ENCODE data around the gene NXPH1.

The NXPH1 gene

DNA sequence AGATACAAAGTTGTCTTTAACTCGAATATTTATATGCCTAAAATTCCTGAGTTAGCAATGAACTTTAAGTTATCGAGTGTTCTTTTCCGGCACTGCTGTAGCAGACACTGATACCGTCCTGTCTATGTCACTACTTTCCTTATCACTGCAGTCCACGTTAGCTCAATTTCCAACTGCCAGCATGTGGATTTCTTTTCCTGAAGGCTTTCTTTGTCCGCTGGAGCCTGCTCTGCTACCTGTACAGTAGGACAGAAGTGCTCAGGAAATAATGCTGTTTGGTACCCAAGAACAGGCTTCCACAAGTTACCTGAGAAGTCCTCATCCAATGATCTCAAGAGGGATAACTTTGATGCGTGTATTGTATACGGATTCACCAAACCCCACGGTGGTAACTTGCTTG, 329.4 kb downstream of the NXPH1 start:
- no peak for DNase-seq
- no peaks in the 10 kb centered on the region for H3K36me3 ChIP-seq (ENCODE audit: control insufficient read depth in 4 of 4, insufficient read depth in 4 of 4, low read length in 3 of 4)
- ChIA-PET CTCF (no interaction called here), POLR2A (no interaction called here)
- H3K4me1 ChIP-seq (ENCODE audit: control extremely low read depth in 1 of 4, control insufficient read depth in 4 of 4, insufficient read depth in 4 of 4, low read length in 3 of 4): no peaks in the 10 kb centered on the region
- H3K4me3 ChIP-seq (ENCODE audit: control insufficient read depth in 1 of 7, extremely low read depth in 1 of 7, insufficient read depth in 4 of 7, low read depth in 2 of 7, low read length in 6 of 7): no peak overlapping the region
- H3K27me3 ChIP-seq (replicated peaks in 2 of 5; ENCODE audit: control insufficient read depth in 4 of 5, insufficient read depth in 5 of 5, low read length in 4 of 5): no peaks in the 10 kb centered on the region
- H3K9me3 ChIP-seq (ENCODE audit: control extremely low read depth in 1 of 5, control insufficient read depth in 4 of 5, insufficient read depth in 2 of 5, low read depth in 1 of 5, low read length in 4 of 5): no peaks in the 10 kb centered on the region
- peak overlapping the region in 1 of 2 experiments; percentile 57 for H3K27ac ChIP-seq (ENCODE audit: insufficient read depth in 1 of 2, low read depth in 1 of 2, low read length in 2 of 2, poor library complexity in 1 of 2, severe bottlenecking in 2 of 2)
- 96% methylated on average over 8 of the region's 9 CpGs for WGBS (ENCODE audit: insufficient coverage)

DNA sequence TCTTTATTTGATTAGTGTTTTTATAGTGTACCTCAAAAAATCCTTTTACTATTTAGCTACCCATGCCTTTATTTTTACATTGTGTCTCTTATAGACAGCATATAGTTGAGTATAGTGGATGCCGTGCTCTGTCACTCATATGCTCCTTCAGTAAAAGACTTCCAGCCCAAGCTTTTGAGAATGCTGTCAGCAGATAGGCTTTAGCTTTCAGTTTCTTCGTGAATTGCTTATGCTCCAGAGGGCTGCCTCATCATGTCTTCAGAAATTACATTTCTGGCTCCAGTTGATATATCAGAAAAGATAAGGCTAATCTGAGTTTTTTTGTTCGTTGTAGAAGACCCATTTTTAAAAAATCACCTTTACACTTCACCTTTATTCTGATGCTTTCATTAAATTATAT, 332.0 kb downstream of the NXPH1 start:
- H3K27me3 ChIP-seq (replicated peaks in 2 of 5; ENCODE audit: control insufficient read depth in 4 of 5, insufficient read depth in 5 of 5, low read length in 4 of 5): no peaks in the 10 kb centered on the region
- 83% methylated on average over 1 of the region's 3 CpGs for WGBS (ENCODE audit: insufficient coverage)
- H3K4me1 ChIP-seq (ENCODE audit: control extremely low read depth in 1 of 4, control insufficient read depth in 4 of 4, insufficient read depth in 4 of 4, low read length in 3 of 4): no peaks in the 10 kb centered on the region
- no peaks in the 10 kb centered on the region for H3K9me3 ChIP-seq (ENCODE audit: control extremely low read depth in 1 of 5, control insufficient read depth in 4 of 5, insufficient read depth in 2 of 5, low read depth in 1 of 5, low read length in 4 of 5)
- no peaks in the 10 kb centered on the region for H3K36me3 ChIP-seq (ENCODE audit: control insufficient read depth in 4 of 4, insufficient read depth in 4 of 4, low read length in 3 of 4)
- ChIA-PET CTCF (no interaction called here), POLR2A (no interaction called here)
- H3K27ac ChIP-seq (ENCODE audit: insufficient read depth in 1 of 2, low read depth in 1 of 2, low read length in 2 of 2, poor library complexity in 1 of 2, severe bottlenecking in 2 of 2): peak overlapping the region in 1 of 2 experiments; percentile 17
- H3K4me3 ChIP-seq (ENCODE audit: control insufficient read depth in 1 of 7, extremely low read depth in 1 of 7, insufficient read depth in 4 of 7, low read depth in 2 of 7, low read length in 6 of 7): no peak overlapping the region
- DNase-seq: no peak

DNA sequence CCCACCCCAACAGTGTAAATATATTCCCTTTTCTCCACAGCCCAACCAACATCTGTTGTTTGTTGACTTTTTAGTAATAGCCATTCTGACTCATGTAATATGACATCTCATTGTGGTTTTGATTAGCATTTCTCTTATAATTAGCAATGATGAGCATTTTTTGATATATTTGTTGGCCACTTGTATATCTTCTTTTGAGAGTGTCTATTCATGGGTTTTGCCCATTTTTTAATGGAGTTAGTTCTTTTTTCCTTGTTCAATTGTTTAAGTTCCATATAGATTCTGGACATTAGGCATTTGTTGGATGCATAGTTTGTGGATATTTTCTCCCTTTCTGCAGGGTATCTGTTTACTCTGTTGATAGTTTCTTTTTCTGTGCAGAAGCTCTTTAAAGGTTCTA, 340.1 kb downstream of the NXPH1 start:
- Histone ChIP-seq H3K9me3 (ENCODE audit: control extremely low read depth in 1 of 5, control insufficient read depth in 4 of 5, insufficient read depth in 2 of 5, low read depth in 1 of 5, low read length in 4 of 5) (no peaks in the 10 kb centered on the region), H3K27me3 (replicated peaks in 2 of 5; ENCODE audit: control insufficient read depth in 4 of 5, insufficient read depth in 5 of 5, low read length in 4 of 5) (no peaks in the 10 kb centered on the region), H3K27ac (ENCODE audit: insufficient read depth in 1 of 2, low read depth in 1 of 2, low read length in 2 of 2, poor library complexity in 1 of 2, severe bottlenecking in 2 of 2) (no peak overlapping the region), H3K36me3 (ENCODE audit: control insufficient read depth in 4 of 4, insufficient read depth in 4 of 4, low read length in 3 of 4) (no peaks in the 10 kb centered on the region), H3K4me3 (ENCODE audit: control insufficient read depth in 1 of 7, extremely low read depth in 1 of 7, insufficient read depth in 4 of 7, low read depth in 2 of 7, low read length in 6 of 7) (no peak overlapping the region), H3K4me1 (ENCODE audit: control extremely low read depth in 1 of 4, control insufficient read depth in 4 of 4, insufficient read depth in 4 of 4, low read length in 3 of 4) (no peaks in the 10 kb centered on the region)
- no peak for DNase-seq
- CTCF ChIA-PET: no interaction called here
- POLR2A ChIA-PET: no interaction called here

DNA sequence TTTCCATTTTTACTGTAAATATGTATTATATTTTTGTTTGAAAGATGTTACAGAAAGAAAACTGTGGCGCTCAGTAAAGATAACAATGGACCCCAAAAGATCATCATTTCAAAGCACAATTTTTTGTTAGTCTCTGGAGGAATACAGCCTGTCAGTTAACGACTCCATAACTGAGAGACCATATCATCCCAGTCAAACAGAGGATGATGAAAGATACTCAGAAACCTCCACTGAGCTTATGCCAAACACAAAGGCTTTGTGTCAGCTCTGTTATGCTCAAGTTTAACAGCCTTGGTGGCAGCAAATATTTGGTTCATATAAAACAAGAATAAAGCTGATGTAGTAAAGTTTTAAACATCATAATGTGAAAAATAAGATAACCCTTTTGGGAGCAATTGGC, 345.1 kb downstream of the NXPH1 start:
- DNase-seq: no peak
- no peak overlapping the region for H3K4me3 ChIP-seq (ENCODE audit: control insufficient read depth in 1 of 7, extremely low read depth in 1 of 7, insufficient read depth in 4 of 7, low read depth in 2 of 7, low read length in 6 of 7)
- no peaks in the 10 kb centered on the region for H3K4me1 ChIP-seq (ENCODE audit: control extremely low read depth in 1 of 4, control insufficient read depth in 4 of 4, insufficient read depth in 4 of 4, low read length in 3 of 4)
- no peaks in the 10 kb centered on the region for H3K9me3 ChIP-seq (ENCODE audit: control extremely low read depth in 1 of 5, control insufficient read depth in 4 of 5, insufficient read depth in 2 of 5, low read depth in 1 of 5, low read length in 4 of 5)
- ChIA-PET CTCF (no interaction called here), POLR2A (no interaction called here)
- H3K27me3 ChIP-seq (replicated peaks in 2 of 5; ENCODE audit: control insufficient read depth in 4 of 5, insufficient read depth in 5 of 5, low read length in 4 of 5): no peaks in the 10 kb centered on the region
- no peak overlapping the region for H3K27ac ChIP-seq (ENCODE audit: insufficient read depth in 1 of 2, low read depth in 1 of 2, low read length in 2 of 2, poor library complexity in 1 of 2, severe bottlenecking in 2 of 2)
- WGBS (ENCODE audit: insufficient coverage): 100% methylated on average over 2 of the region's 2 CpGs
- no peaks in the 10 kb centered on the region for H3K36me3 ChIP-seq (ENCODE audit: control insufficient read depth in 4 of 4, insufficient read depth in 4 of 4, low read length in 3 of 4)

DNA sequence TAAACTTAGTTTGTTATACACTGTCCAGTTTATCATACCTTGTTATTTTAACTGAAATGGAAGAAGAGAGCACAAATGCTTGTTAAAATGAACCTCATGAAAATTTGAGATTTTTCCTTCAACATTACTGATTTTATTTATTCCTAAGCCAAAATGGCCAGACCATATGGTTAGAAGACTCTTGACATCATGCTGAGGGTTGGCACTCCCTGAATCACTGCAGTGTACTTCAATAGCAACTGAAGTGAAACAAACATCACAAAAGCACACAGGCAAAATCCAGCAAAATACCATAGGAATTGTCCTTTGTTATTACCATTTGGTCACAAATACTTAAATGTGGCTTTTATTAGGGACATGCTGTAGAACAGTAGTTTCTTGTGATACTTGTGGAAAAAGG, 347.8 kb downstream of the NXPH1 start:
- no peaks in the 10 kb centered on the region for H3K27me3 ChIP-seq (replicated peaks in 2 of 5; ENCODE audit: control insufficient read depth in 4 of 5, insufficient read depth in 5 of 5, low read length in 4 of 5)
- H3K4me3 ChIP-seq (ENCODE audit: control insufficient read depth in 1 of 7, extremely low read depth in 1 of 7, insufficient read depth in 4 of 7, low read depth in 2 of 7, low read length in 6 of 7): no peak overlapping the region
- CTCF ChIA-PET: no interaction called here
- no peak for DNase-seq
- no peaks in the 10 kb centered on the region for H3K4me1 ChIP-seq (ENCODE audit: control extremely low read depth in 1 of 4, control insufficient read depth in 4 of 4, insufficient read depth in 4 of 4, low read length in 3 of 4)
- POLR2A ChIA-PET: no interaction called here
- no peaks in the 10 kb centered on the region for H3K36me3 ChIP-seq (ENCODE audit: control insufficient read depth in 4 of 4, insufficient read depth in 4 of 4, low read length in 3 of 4)
- no peaks in the 10 kb centered on the region for H3K9me3 ChIP-seq (ENCODE audit: control extremely low read depth in 1 of 5, control insufficient read depth in 4 of 5, insufficient read depth in 2 of 5, low read depth in 1 of 5, low read length in 4 of 5)
- H3K27ac ChIP-seq (ENCODE audit: insufficient read depth in 1 of 2, low read depth in 1 of 2, low read length in 2 of 2, poor library complexity in 1 of 2, severe bottlenecking in 2 of 2): no peak overlapping the region

DNA sequence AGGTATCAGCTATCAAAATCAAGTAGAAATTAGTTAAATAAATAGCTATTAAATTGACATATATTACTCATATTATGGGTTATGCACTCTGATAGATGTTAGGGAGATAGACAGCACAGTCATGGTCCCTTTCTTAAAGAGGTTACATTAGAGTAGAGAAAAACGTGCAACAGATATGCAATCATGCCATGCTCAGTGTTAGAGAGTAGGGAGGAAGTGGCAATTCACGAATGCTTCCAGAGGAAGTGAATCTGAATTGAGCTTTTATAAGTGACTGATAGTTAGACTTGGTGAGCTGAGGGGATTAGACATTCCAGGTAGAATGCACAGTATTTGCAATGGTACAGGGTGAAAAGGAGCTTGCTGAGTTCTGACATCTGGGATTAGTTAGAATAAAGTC, 349.8 kb downstream of the NXPH1 start:
- H3K27me3 ChIP-seq (replicated peaks in 2 of 5; ENCODE audit: control insufficient read depth in 4 of 5, insufficient read depth in 5 of 5, low read length in 4 of 5): no peaks in the 10 kb centered on the region

DNA sequence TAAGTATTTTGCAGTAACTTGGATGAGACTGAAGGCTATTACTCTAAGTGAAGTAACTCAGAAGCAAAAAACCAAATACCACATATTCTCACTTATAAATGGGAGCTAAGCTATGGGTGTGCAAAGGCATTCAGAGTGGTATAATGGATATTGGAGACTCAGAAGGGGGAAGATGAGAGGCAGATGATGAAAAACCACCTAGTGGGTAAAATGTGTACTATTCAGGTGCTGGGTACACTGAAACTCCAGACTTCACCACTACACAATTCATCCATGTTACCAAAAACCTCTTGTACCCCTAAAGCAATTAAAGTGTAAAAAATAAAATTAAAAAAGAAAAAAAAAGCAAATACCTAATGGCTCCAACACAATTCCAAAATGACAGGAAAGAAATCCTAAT, 351.7 kb downstream of the NXPH1 start:
- H3K27me3 ChIP-seq (replicated peaks in 2 of 5; ENCODE audit: control insufficient read depth in 4 of 5, insufficient read depth in 5 of 5, low read length in 4 of 5): no peaks in the 10 kb centered on the region
- ChIA-PET POLR2A (no interaction called here), CTCF (no interaction called here)
- no peaks in the 10 kb centered on the region for H3K9me3 ChIP-seq (ENCODE audit: control extremely low read depth in 1 of 5, control insufficient read depth in 4 of 5, insufficient read depth in 2 of 5, low read depth in 1 of 5, low read length in 4 of 5)
- H3K27ac ChIP-seq (ENCODE audit: insufficient read depth in 1 of 2, low read depth in 1 of 2, low read length in 2 of 2, poor library complexity in 1 of 2, severe bottlenecking in 2 of 2): no peak overlapping the region
- H3K36me3 ChIP-seq (ENCODE audit: control insufficient read depth in 4 of 4, insufficient read depth in 4 of 4, low read length in 3 of 4): no peaks in the 10 kb centered on the region
- no peaks in the 10 kb centered on the region for H3K4me1 ChIP-seq (ENCODE audit: control extremely low read depth in 1 of 4, control insufficient read depth in 4 of 4, insufficient read depth in 4 of 4, low read length in 3 of 4)
- no peak for DNase-seq
- H3K4me3 ChIP-seq (ENCODE audit: control insufficient read depth in 1 of 7, extremely low read depth in 1 of 7, insufficient read depth in 4 of 7, low read depth in 2 of 7, low read length in 6 of 7): no peak overlapping the region

More for the DNA sequence above, 349.8 kb downstream of the NXPH1 start:
- 10% methylated on average over 2 of the region's 2 CpGs for WGBS (ENCODE audit: insufficient coverage)
- H3K4me3 ChIP-seq (ENCODE audit: control insufficient read depth in 1 of 7, extremely low read depth in 1 of 7, insufficient read depth in 4 of 7, low read depth in 2 of 7, low read length in 6 of 7): no peak overlapping the region
- ChIA-PET CTCF (no interaction called here), POLR2A (no interaction called here)
- DNase-seq: no peak
- H3K4me1 ChIP-seq (ENCODE audit: control extremely low read depth in 1 of 4, control insufficient read depth in 4 of 4, insufficient read depth in 4 of 4, low read length in 3 of 4): no peaks in the 10 kb centered on the region
- H3K27ac ChIP-seq (ENCODE audit: insufficient read depth in 1 of 2, low read depth in 1 of 2, low read length in 2 of 2, poor library complexity in 1 of 2, severe bottlenecking in 2 of 2): no peak overlapping the region
- no peaks in the 10 kb centered on the region for H3K36me3 ChIP-seq (ENCODE audit: control insufficient read depth in 4 of 4, insufficient read depth in 4 of 4, low read length in 3 of 4)
- no peaks in the 10 kb centered on the region for H3K9me3 ChIP-seq (ENCODE audit: control extremely low read depth in 1 of 5, control insufficient read depth in 4 of 5, insufficient read depth in 2 of 5, low read depth in 1 of 5, low read length in 4 of 5)

DNA sequence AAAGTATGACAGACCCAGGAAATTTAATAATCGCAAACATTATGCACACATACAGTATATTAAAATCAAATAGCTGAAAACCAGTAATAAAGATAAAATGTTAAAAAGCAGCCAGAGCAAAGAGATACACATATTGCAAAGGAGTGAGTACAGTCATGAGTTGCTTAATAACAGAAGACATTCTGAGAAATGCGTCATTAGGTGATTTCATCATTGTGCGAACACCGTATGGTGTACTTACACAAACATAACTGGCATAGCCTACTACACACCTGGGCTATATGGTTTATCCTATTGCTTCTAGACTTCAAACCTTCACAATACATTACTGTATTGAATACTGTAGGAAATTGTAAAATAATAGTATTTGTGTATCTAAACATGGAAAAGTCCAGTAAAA, 367.6 kb downstream of the NXPH1 start:
- H3K9me3 ChIP-seq (ENCODE audit: control extremely low read depth in 1 of 5, control insufficient read depth in 4 of 5, insufficient read depth in 2 of 5, low read depth in 1 of 5, low read length in 4 of 5): no peaks in the 10 kb centered on the region
- no peaks in the 10 kb centered on the region for H3K27me3 ChIP-seq (replicated peaks in 2 of 5; ENCODE audit: control insufficient read depth in 4 of 5, insufficient read depth in 5 of 5, low read length in 4 of 5)
- no peaks in the 10 kb centered on the region for H3K4me1 ChIP-seq (ENCODE audit: control extremely low read depth in 1 of 4, control insufficient read depth in 4 of 4, insufficient read depth in 4 of 4, low read length in 3 of 4)
- DNase-seq: no peak
- H3K27ac ChIP-seq (ENCODE audit: insufficient read depth in 1 of 2, low read depth in 1 of 2, low read length in 2 of 2, poor library complexity in 1 of 2, severe bottlenecking in 2 of 2): no peak overlapping the region
- ChIA-PET CTCF (no interaction called here), POLR2A (no interaction called here)
- H3K4me3 ChIP-seq (ENCODE audit: control insufficient read depth in 1 of 7, extremely low read depth in 1 of 7, insufficient read depth in 4 of 7, low read depth in 2 of 7, low read length in 6 of 7): no peak overlapping the region
- no peaks in the 10 kb centered on the region for H3K36me3 ChIP-seq (ENCODE audit: control insufficient read depth in 4 of 4, insufficient read depth in 4 of 4, low read length in 3 of 4)
- 100% methylated on average over 1 of the region's 4 CpGs for WGBS (ENCODE audit: insufficient coverage)

Data from common myeloid progenitor, CD34-positive (primary cell).